Neural progenitor cell (in vitro differentiated cells): ENCODE measurements around the gene COLEC11. TPM values are rescaled to one million over a fixed set of nuclear protein-coding genes. Genes with fewer than 3 reads are reported as not detected.
A peak's percentile ranks its signal among the peaks of the same experiment; 100 is the strongest.

Source experiments
- DNase-seq: peaks from one replicate; pipeline ENCODE4 v3.0.0-alpha.2; 2016; ENCODE audit warnings: low spot score
- H2AFZ ChIP-seq: fragments of 200-600 bp; sonication (generic); replicated peaks from 2 replicates; pipeline ENCODE4 v1.6.1; 2016; ENCODE audit warnings: antibody characterized with exemption
- H3F3A ChIP-seq: fragments of 200-600 bp; sonication (generic); 2 replicates; pipeline ENCODE4 v1.6.1; 2016; ENCODE audit warnings: antibody characterized with exemption, low read depth
- H3K27ac ChIP-seq: fragments of 200-600 bp; sonication (generic); 2 replicates; pipeline ENCODE4 v1.5.1; 2016; ENCODE audit warnings: mild to moderate bottlenecking
- H3K27me3 ChIP-seq: fragments of 200-600 bp; sonication (generic); 2 replicates; pipeline ENCODE4 v1.6.1; 2016; ENCODE audit warnings: mild to moderate bottlenecking, moderate library complexity
- H3K36me3 ChIP-seq: fragments of 200-600 bp; sonication (generic); 2 replicates; pipeline ENCODE4 v1.5.1; 2016
- H3K4me1 ChIP-seq: fragments of 200-600 bp; sonication (generic); 2 replicates; pipeline ENCODE4 v1.6.1; 2016; ENCODE audit warnings: mixed run types
- H3K4me2 ChIP-seq: fragments of 200-600 bp; sonication (generic); 2 replicates; pipeline ENCODE4 v1.6.1; 2016
- H3K4me3 ChIP-seq: fragments of 200-600 bp; sonication (generic); 2 replicates; pipeline ENCODE4 v1.5.1; 2016
- H3K79me2 ChIP-seq: fragments of 200-600 bp; sonication (generic); 2 replicates; pipeline ENCODE4 v1.6.1; 2016; ENCODE audit warnings: low read depth
- H3K9ac ChIP-seq: fragments of 200-600 bp; sonication (generic); 2 replicates; pipeline ENCODE4 v1.6.1; 2016
- H3K9me3 ChIP-seq: fragments of 200-600 bp; sonication (generic); 2 replicates; pipeline ENCODE4 v1.5.1; 2016; ENCODE audit warnings: low read depth
- H4K20me1 ChIP-seq: fragments of 200-600 bp; sonication (generic); 2 replicates; pipeline ENCODE4 v1.6.1; 2016; ENCODE audit warnings: low read depth
- H3K27ac Mint-ChIP-seq: 3 replicates; pipeline ENCODE4 v1.8.0; 2021; ENCODE audit warnings: mixed read lengths
- H3K27me3 Mint-ChIP-seq: 2 replicates; pipeline ENCODE4 v1.8.0; 2022; ENCODE audit warnings: low read depth, mild to moderate bottlenecking, inconsistent platforms, moderate library complexity, mixed read lengths; ENCODE audit not compliant: insufficient read depth
- H3K36me3 Mint-ChIP-seq: 3 replicates; pipeline ENCODE4 v1.8.0; 2021; ENCODE audit warnings: mixed read lengths
- H3K4me1 Mint-ChIP-seq: 3 replicates; pipeline ENCODE4 v1.8.0; 2021; ENCODE audit warnings: mixed read lengths
- H3K4me3 Mint-ChIP-seq: 3 replicates; pipeline ENCODE4 v1.8.0; 2021; ENCODE audit warnings: mild to moderate bottlenecking, moderate library complexity, mixed read lengths
- H3K9me3 Mint-ChIP-seq: 3 replicates; pipeline ENCODE4 v1.8.0; 2020; ENCODE audit warnings: mixed read lengths
- EZH2 ChIP-seq: fragments of 200-600 bp; sonication (generic); IDR thresholded peaks from 2 replicates; pipeline ENCODE4 v1.6.1; 2017; ENCODE audit warnings: antibody characterized with exemption, mild to moderate bottlenecking, moderate library complexity
- EZH2phosphoT487 ChIP-seq: fragments of 200-600 bp; sonication (generic); IDR thresholded peaks from 2 replicates; pipeline ENCODE4 v1.6.1; 2017; ENCODE audit warnings: antibody characterized with exemption
- total RNA-seq: library from RNA; depleted of rRNA; stranded (reverse); fragments of >200 nt; gene quantifications from 2 replicates; pipeline ENCODE4 v1.2.3, GENCODE V29; 2015; ENCODE audit warnings: low replicate concordance
- TF ChIP-seq, protein P1 (sequence below): fragments of 200-600 bp; sonication (generic); IDR thresholded peaks from 2 replicates; pipeline ENCODE4 v1.5.1; 2017; ENCODE audit warnings: antibody characterized with exemption, mild to moderate bottlenecking

Gene COLEC11
- total RNA-seq, 1 donor from 2014 or later = not detected

DNA sequence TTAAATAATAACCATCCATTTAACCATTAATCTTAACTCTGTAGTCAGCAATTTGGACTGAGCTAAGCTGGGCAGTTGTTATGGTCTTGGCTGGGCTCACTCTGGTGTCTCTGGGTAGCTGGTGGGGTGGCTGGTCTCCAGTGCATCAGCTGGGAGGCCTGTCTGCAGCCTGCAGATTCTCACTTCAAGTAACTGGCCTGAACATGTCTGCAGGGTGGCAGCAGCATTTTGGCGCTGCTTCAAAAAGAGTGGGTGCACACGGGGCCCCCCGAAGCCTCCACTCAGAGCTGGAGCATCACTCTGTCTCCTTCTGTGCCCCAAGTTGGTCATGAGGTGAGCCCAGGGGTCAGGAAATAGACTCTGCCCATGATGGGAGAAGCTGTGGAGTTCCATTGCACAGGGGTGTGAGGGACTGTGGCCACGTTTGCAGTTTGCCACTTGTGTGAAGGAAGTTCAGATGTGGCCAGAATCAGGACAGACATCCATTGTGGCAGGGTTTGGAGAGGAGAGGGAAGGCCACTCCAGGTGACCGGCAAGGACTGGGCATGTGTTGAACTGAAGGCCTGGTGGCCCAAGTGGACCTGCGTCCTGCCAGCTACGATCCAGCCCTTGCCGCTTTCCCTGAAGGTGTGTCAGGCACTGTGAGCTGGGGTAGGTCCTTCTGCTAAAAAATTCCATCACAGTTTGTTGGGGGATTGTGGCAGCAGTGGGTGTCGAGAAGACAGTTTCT, 58.1 kb downstream of the COLEC11 start:
- H3K4me1 Mint-ChIP-seq = peaks cover 69% of the 10 kb centered on the region
- no peak overlapping the region for H3K4me3 Mint-ChIP-seq
- H3K27ac Mint-ChIP-seq = no peak overlapping the region
- no peaks in the 10 kb centered on the region for H3K36me3 ChIP-seq
- no peaks in the 10 kb centered on the region for H3K79me2 ChIP-seq
- H3K27me3 Mint-ChIP-seq = peaks cover 15% of the 10 kb centered on the region
- H3K27ac ChIP-seq = no peak overlapping the region
- no peak for DNase-seq
- no peaks in the 10 kb centered on the region for H3K27me3 ChIP-seq
- H4K20me1 ChIP-seq = no peaks in the 10 kb centered on the region
- H2AFZ ChIP-seq = no peak overlapping the region
- H3K4me1 ChIP-seq = peaks cover 14% of the 10 kb centered on the region
- peaks cover 22% of the 10 kb centered on the region for H3F3A ChIP-seq
- H3K36me3 Mint-ChIP-seq = no peaks in the 10 kb centered on the region
- TF ChIP-seq, protein P1, sequence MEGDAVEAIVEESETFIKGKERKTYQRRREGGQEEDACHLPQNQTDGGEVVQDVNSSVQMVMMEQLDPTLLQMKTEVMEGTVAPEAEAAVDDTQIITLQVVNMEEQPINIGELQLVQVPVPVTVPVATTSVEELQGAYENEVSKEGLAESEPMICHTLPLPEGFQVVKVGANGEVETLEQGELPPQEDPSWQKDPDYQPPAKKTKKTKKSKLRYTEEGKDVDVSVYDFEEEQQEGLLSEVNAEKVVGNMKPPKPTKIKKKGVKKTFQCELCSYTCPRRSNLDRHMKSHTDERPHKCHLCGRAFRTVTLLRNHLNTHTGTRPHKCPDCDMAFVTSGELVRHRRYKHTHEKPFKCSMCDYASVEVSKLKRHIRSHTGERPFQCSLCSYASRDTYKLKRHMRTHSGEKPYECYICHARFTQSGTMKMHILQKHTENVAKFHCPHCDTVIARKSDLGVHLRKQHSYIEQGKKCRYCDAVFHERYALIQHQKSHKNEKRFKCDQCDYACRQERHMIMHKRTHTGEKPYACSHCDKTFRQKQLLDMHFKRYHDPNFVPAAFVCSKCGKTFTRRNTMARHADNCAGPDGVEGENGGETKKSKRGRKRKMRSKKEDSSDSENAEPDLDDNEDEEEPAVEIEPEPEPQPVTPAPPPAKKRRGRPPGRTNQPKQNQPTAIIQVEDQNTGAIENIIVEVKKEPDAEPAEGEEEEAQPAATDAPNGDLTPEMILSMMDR = no peak
- no peak for TF ChIP-seq EZH2phosphoT487
- no peak for TF ChIP-seq EZH2
- no peak overlapping the region for H3K4me2 ChIP-seq
- H3K9me3 Mint-ChIP-seq = peaks cover 6% of the 10 kb centered on the region
- no peak overlapping the region for H3K9ac ChIP-seq
- no peaks in the 10 kb centered on the region for H3K9me3 ChIP-seq
- H3K4me3 ChIP-seq = no peak overlapping the region

DNA sequence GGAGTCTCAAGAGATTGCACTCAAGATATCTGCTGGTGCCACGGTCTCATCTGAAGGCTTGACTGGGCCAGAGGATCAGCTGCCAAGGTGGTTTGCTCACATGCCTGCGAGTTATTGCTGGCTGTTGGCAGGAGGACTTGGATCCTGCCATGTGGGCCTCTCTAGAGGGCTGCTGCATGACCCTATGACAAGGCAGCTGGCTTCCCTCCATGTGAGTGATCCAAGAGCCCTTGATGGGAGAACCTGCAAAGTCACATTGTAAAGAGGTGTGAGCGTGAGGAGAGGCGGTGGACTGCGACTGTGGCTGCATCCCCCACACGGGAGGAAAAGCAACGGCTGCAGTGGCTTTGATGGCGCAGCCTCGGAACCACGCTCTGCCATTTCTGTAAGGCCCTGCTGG, 59.1 kb downstream of the COLEC11 start:
- Histone ChIP-seq H3F3A (peaks cover 22% of the 10 kb centered on the region), H3K27me3 (no peaks in the 10 kb centered on the region), H3K27ac (no peak overlapping the region), H3K79me2 (no peaks in the 10 kb centered on the region), H3K4me2 (no peak overlapping the region), H3K4me3 (no peak overlapping the region), H3K36me3 (no peaks in the 10 kb centered on the region), H4K20me1 (no peaks in the 10 kb centered on the region), H3K9ac (no peak overlapping the region), H2AFZ (no peak overlapping the region), H3K4me1 (peaks cover 16% of the 10 kb centered on the region), H3K9me3 (no peaks in the 10 kb centered on the region)
- Mint-ChIP-seq H3K4me1 (peaks cover 74% of the 10 kb centered on the region), H3K9me3 (peaks cover 6% of the 10 kb centered on the region), H3K36me3 (no peaks in the 10 kb centered on the region), H3K27me3 (peaks cover 15% of the 10 kb centered on the region), H3K4me3 (no peak overlapping the region), H3K27ac (peak overlapping the region; percentile 36)
- no peak for TF ChIP-seq EZH2
- TF ChIP-seq, protein P1 = no peak
- TF ChIP-seq EZH2phosphoT487 = no peak
- DNase-seq = no peak

DNA sequence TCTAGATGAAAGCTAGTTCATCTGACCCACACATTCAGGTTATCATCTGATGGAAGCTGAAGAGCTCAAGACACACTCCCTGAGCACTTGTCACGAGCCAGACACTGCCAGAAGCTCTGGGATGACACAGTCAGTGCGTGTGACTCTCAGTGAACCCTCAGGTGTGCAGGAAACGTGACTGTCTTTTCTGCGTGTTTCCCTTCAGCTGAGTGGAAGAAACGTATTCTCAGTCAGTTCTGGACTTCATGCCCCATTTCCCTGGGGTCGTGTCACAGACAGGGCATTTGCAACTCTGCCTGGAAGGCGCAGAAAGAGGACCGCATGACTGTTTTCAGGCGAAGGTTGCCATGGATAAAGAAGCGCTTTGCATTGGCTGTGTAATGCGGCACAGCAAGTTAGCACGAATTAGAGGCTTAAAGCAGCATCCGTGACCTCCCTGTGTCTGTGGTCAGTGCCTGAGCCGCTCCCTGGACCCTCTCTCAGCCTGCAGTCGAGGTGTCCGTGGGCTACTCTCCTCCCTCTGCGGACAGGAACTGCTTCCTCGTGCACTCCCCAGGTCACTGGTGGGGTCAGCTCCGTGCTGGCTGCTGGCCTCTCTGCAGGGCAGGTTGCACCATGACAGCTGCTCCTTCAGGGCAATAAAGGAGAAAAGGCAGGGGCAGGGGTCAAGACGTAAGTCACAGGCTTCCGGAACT, 59.8 kb downstream of the COLEC11 start:
- TF ChIP-seq, protein P1 = no peak
- TF ChIP-seq EZH2 (no peak), EZH2phosphoT487 (no peak)
- H3K27me3 ChIP-seq = no peaks in the 10 kb centered on the region
- H3K4me1 ChIP-seq = peaks cover 20% of the 10 kb centered on the region
- no peaks in the 10 kb centered on the region for H4K20me1 ChIP-seq
- Mint-ChIP-seq H3K36me3 (no peaks in the 10 kb centered on the region), H3K4me3 (no peak overlapping the region), H3K27me3 (peaks cover 17% of the 10 kb centered on the region), H3K4me1 (peaks cover 78% of the 10 kb centered on the region), H3K27ac (peak overlapping the region; percentile 53), H3K9me3 (peaks cover 6% of the 10 kb centered on the region)
- H3K79me2 ChIP-seq = no peaks in the 10 kb centered on the region
- H3K4me3 ChIP-seq = no peak overlapping the region
- H2AFZ ChIP-seq = no peak overlapping the region
- no peak overlapping the region for H3K9ac ChIP-seq
- H3F3A ChIP-seq = peaks cover 22% of the 10 kb centered on the region
- no peaks in the 10 kb centered on the region for H3K36me3 ChIP-seq
- H3K27ac ChIP-seq = no peak overlapping the region
- no peaks in the 10 kb centered on the region for H3K9me3 ChIP-seq
- no peak overlapping the region for H3K4me2 ChIP-seq
- no peak for DNase-seq
